GM12891 (cell line): ENCODE measurements around the gene LAMA2.

Source experiments
- POLR2A ChIP-seq: IDR thresholded peaks from 2 replicates; pipeline ENCODE4 v1.6.1; 2011; ENCODE audit warnings: low read depth, low read length, control low read depth
- POLR2AphosphoS5 ChIP-seq: IDR thresholded peaks from 2 replicates; pipeline ENCODE4 v1.6.1; 2011; ENCODE audit warnings: low read depth, low read length, control low read depth
- TAF1 ChIP-seq: IDR thresholded peaks from 2 replicates; pipeline ENCODE4 v1.6.1; 2011; ENCODE audit warnings: low read depth, low read length, control low read depth

- no peak for TF ChIP-seq POLR2AphosphoS5
- TF ChIP-seq POLR2A = no peak
- no peak for TF ChIP-seq TAF1
Measured at GRCh38 chr6:128844598-128844997, 38.3 kb upstream of the LAMA2 start.
